OCI-LY7 (cell line): ENCODE results near the gene ASPHD2. TPM values are rescaled to one million over a fixed set of nuclear protein-coding genes. Genes with fewer than 3 reads are reported as not detected.

Experiments used
- BruUV-seq: library from RNA; stranded (reverse); fragments of 400-500 nt; replicated peaks from 2 replicates; lab custom pipeline; 2021; lab: Mats Ljungman, UMichigan
- CTCF ChIA-PET: fragments of 300-600 bp; sonication (Branson Sonifier 250); formaldehyde crosslinking; loops from one replicate; lab custom pipeline; 2022; ENCODE audit warnings: antibody characterized with exemption; ENCODE audit not compliant: unreplicated experiment; lab: Charles Lee
- POLR2A ChIA-PET: fragments of 300-600 bp; sonication (Branson Sonifier 250); formaldehyde crosslinking; loops from one replicate; lab custom pipeline; 2022; ENCODE audit warnings: antibody characterized with exemption; lab: Charles Lee
- DNase-seq: peaks from one replicate; pipeline ENCODE4 v3.0.0-alpha.2; 2015; ENCODE audit warnings: low spot score
- H2AFZ ChIP-seq: fragments of 200-600 bp; sonication (generic), shearing (Covaris generic); 2 replicates; pipeline ENCODE4 v1.6.1; 2014; ENCODE audit warnings: mild to moderate bottlenecking, antibody characterized with exemption, low read length, moderate library complexity
- H3K27ac ChIP-seq: fragments of 200-600 bp; sonication (generic); 2 replicates; pipeline ENCODE4 v1.5.1; 2014; ENCODE audit warnings: mixed run types, low read depth, mild to moderate bottlenecking, moderate library complexity, low read length, inconsistent platforms; ENCODE audit not compliant: poor library complexity, severe bottlenecking
- H3K36me3 ChIP-seq: fragments of 200-600 bp; sonication (generic); 2 replicates; pipeline ENCODE4 v1.6.1; 2014; ENCODE audit warnings: mild to moderate bottlenecking, antibody characterized with exemption, low read length, moderate library complexity, mixed read lengths; ENCODE audit not compliant: insufficient read depth
- H3K4me1 ChIP-seq: fragments of 200-600 bp; sonication (generic); 2 replicates; pipeline ENCODE4 v1.5.1; 2014; ENCODE audit warnings: mild to moderate bottlenecking, low read length; ENCODE audit not compliant: insufficient read depth, poor library complexity, severe bottlenecking
- H3K4me2 ChIP-seq: fragments of 200-600 bp; sonication (generic); 2 replicates; pipeline ENCODE4 v1.6.1; 2014; ENCODE audit warnings: mild to moderate bottlenecking, low read length
- H3K4me3 ChIP-seq: fragments of 200-600 bp; sonication (generic); 2 replicates; pipeline ENCODE4 v1.5.1; 2014; ENCODE audit warnings: mild to moderate bottlenecking, low read depth, low read length; ENCODE audit not compliant: poor library complexity, severe bottlenecking
- H3K79me2 ChIP-seq: fragments of 200-600 bp; sonication (generic); 2 replicates; pipeline ENCODE4 v1.6.1; 2016; ENCODE audit warnings: low read depth, mild to moderate bottlenecking, low read length, moderate library complexity, mixed read lengths; ENCODE audit not compliant: insufficient read depth
- H3K9me2 ChIP-seq: fragments of 200-600 bp; sonication (generic); 2 replicates; pipeline ENCODE4 v1.6.1; 2016; ENCODE audit warnings: mild to moderate bottlenecking, low read length, mixed read lengths; ENCODE audit not compliant: insufficient read depth
- H3K9me3 ChIP-seq: fragments of 200-600 bp; sonication (generic); 2 replicates; pipeline ENCODE4 v1.6.1; 2014; ENCODE audit warnings: mild to moderate bottlenecking, mixed run types, low read length, mixed read lengths
- H4K20me1 ChIP-seq: fragments of 200-600 bp; sonication (generic); 2 replicates; pipeline ENCODE4 v1.6.1; 2014; ENCODE audit warnings: mild to moderate bottlenecking, antibody characterized with exemption, low read length, moderate library complexity, mixed read lengths; ENCODE audit not compliant: insufficient read depth
- EZH2phosphoT487 ChIP-seq: fragments of 200-600 bp; sonication (generic); IDR thresholded peaks from 2 replicates; pipeline ENCODE4 v1.6.1; 2018; ENCODE audit warnings: low read depth, borderline replicate concordance, mild to moderate bottlenecking, mixed run types, antibody characterized with exemption, low read length, moderate library complexity, mixed read lengths
- intact Hi-C: fragments of 100-400 bp; cut with micrococcal nuclease; formaldehyde crosslinking; loops from one replicate; pipeline ENCODE4 v1.10.0; 2022; ENCODE audit not compliant: unreplicated experiment
- total RNA-seq, 2 experiments: library from RNA; depleted of rRNA in 1 of 2; stranded (reverse); fragments of >200 nt in 1 of 2; shearing (Covaris generic) in 1 of 2; gene quantifications; 2 replicates each; pipeline ENCODE4 v1.2.3, GENCODE V29; 2014 to 2022
- TF ChIP-seq, protein P1 (sequence below): fragments of 200-600 bp; sonication (generic); conservative IDR thresholded peaks from 2 replicates; pipeline ENCODE4 v1.5.1; 2014; ENCODE audit warnings: mild to moderate bottlenecking, antibody characterized with exemption, low read length, moderate library complexity, mixed read lengths

Gene ASPHD2
- total RNA-seq, 2 experiments from 2014 or later: 5.5 to 6.5 TPM

DNA sequence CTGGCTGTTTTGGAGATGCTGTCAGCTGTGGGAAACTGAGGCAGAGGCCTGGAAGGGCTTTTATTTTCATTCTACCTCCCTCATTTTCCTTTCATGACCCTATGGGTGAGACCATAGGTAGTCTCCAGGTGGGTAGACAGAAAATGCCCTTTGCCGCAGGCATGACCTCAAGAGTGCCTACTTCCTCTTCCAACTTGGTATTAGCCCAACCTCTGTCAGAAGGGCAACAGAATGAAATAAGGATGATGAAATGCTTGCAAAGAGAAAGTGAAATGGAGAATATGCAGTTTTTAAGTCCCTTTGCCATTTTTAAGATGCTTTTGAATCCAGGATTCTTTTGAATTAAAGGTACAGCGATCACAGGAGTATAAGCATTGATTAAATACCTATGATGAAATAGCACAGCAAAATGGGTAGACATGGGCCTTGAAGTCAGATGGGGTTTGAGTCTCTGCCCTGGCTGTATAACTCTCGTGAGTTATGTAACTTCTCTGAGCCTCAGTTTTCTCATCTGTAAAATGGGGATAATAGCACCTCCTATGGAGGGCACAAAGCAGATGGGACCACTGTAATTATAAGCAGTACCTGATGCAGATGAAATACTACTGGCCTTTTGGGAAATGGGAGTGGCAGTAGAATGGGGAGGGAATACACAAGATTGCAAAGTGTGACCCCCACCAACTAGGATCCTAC is 3.7 kb downstream of the ASPHD2 start:
- no TSS peak for BruUV-seq
- Histone ChIP-seq H3K4me1 (peaks cover 41% of the 10 kb centered on the region), H3K79me2 (no peaks in the 10 kb centered on the region), H3K9me2 (no peaks in the 10 kb centered on the region), H3K27ac (peak overlapping the region; percentile 2), H3K9me3 (no peaks in the 10 kb centered on the region), H4K20me1 (peaks cover 7% of the 10 kb centered on the region; the same call in 1 of the 2 replicates), H3K36me3 (no peaks in the 10 kb centered on the region), H3K4me2 (peak overlapping the region; percentile 45), H3K4me3 (no peak overlapping the region), H2AFZ (no peak overlapping the region)
- peak; percentile 73 for DNase-seq
- POLR2A ChIA-PET: no interaction called here
- TF ChIP-seq EZH2phosphoT487: no peak
- TF ChIP-seq, protein P1, sequence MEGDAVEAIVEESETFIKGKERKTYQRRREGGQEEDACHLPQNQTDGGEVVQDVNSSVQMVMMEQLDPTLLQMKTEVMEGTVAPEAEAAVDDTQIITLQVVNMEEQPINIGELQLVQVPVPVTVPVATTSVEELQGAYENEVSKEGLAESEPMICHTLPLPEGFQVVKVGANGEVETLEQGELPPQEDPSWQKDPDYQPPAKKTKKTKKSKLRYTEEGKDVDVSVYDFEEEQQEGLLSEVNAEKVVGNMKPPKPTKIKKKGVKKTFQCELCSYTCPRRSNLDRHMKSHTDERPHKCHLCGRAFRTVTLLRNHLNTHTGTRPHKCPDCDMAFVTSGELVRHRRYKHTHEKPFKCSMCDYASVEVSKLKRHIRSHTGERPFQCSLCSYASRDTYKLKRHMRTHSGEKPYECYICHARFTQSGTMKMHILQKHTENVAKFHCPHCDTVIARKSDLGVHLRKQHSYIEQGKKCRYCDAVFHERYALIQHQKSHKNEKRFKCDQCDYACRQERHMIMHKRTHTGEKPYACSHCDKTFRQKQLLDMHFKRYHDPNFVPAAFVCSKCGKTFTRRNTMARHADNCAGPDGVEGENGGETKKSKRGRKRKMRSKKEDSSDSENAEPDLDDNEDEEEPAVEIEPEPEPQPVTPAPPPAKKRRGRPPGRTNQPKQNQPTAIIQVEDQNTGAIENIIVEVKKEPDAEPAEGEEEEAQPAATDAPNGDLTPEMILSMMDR: no peak
- CTCF ChIA-PET: no interaction called here
- intact Hi-C loops: no loop called here

DNA sequence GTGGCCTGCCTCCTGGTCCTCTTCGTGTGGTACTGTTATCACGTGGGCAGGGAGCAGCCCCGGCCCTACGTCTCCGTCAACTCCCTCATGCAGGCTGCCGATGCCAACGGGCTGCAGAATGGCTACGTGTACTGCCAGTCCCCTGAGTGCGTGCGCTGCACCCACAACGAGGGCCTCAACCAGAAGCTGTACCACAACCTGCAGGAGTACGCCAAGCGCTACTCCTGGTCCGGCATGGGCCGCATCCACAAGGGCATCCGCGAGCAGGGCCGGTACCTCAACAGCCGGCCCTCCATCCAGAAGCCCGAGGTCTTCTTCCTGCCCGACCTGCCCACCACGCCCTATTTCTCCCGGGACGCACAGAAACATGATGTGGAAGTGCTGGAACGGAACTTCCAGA is 4.7 kb downstream of the ASPHD2 start:
- Histone ChIP-seq H3K4me2 (no peak overlapping the region), H3K36me3 (no peaks in the 10 kb centered on the region), H3K9me3 (no peaks in the 10 kb centered on the region), H4K20me1 (peaks cover 7% of the 10 kb centered on the region; the same call in 1 of the 2 replicates), H2AFZ (no peak overlapping the region), H3K27ac (no peak overlapping the region), H3K4me3 (no peak overlapping the region), H3K79me2 (no peaks in the 10 kb centered on the region), H3K9me2 (no peaks in the 10 kb centered on the region), H3K4me1 (peaks cover 33% of the 10 kb centered on the region)
- no peak for DNase-seq
- BruUV-seq: no TSS peak
- TF ChIP-seq, protein P1: no peak
- TF ChIP-seq EZH2phosphoT487: no peak
- POLR2A ChIA-PET: no interaction called here
- CTCF ChIA-PET: no interaction called here
- intact Hi-C loops: no loop called here

DNA sequence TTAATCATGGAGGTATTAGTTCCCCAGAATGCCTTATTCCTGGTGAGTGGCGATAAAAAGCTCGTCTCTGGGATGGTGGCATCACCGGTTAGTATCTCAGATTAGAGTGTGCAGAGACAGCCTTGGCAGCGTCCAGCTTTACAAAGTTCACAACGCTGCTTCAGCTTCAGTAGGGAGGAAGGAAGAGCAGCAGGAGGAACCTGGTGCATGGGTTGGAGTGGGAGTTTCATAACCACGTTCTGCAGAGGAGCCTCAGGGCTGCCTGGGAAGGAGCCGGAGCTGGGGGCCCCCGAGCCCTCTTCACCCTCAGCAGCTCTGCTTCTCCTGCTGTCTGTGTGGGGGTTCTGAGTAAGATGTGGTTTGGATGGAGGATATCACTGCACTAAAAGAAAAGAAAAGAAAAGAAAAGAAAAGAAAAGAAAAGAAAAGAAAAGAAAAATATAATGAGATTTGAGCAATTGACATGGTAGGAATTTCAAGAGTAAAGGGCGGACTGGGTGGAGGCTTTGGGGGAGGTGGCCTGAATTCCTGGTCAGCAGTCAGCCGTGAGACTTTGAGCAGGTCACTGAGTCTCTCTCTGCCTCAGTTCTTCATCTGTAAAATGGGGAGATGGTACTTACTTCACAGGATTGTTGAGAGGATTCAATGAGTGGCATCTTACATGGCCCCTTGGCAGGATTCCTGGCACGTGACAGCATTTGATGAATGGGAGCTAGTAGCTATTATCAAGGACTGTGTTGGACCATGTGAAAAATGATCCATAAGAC is 6.5 kb downstream of the ASPHD2 start:
- Histone ChIP-seq H2AFZ (no peak overlapping the region), H3K79me2 (no peaks in the 10 kb centered on the region), H3K36me3 (no peaks in the 10 kb centered on the region), H3K27ac (no peak overlapping the region), H3K9me2 (no peaks in the 10 kb centered on the region), H3K4me2 (no peak overlapping the region), H3K4me1 (peaks cover 23% of the 10 kb centered on the region), H4K20me1 (no peaks in the 10 kb centered on the region), H3K4me3 (no peak overlapping the region), H3K9me3 (no peaks in the 10 kb centered on the region)
- TF ChIP-seq, protein P1: no peak
- no peak for TF ChIP-seq EZH2phosphoT487
- intact Hi-C loops: no loop called here
- no peak for DNase-seq
- BruUV-seq: no TSS peak
- ChIA-PET CTCF (no interaction called here), POLR2A (interaction anchor here (0.6 kb wide), 1 partner anchor 43 kb away, joined by 3 read pairs; no protein-coding TSS in a partner anchor)
